K562 (cell line): ENCODE results near the gene BRAP. TPM values are rescaled to one million over a fixed set of nuclear protein-coding genes. Genes with fewer than 3 reads are reported as not detected.

Experiments
- FOXM1 ChIP-seq, 2 experiments: fragments of 450-650 bp in 1 of 2; sonication (generic) in 1 of 2; formaldehyde crosslinking in 1 of 2; IDR thresholded peaks; 2 replicates each; pipeline versions ENCODE4 v1.6.1 to v1.9.0; 2017 to 2022; ENCODE audit warnings: low read depth in 2 of 2, mild to moderate bottlenecking in 2 of 2, missing genetic modification reagents in 1 of 2, moderate library complexity in 1 of 2
- FOXP1 ChIP-seq: sonication (generic); formaldehyde crosslinking; IDR thresholded peaks from 2 replicates; pipeline ENCODE4 v1.8.0; 2022; ENCODE audit warnings: mild to moderate bottlenecking, missing genetic modification reagents
- GATAD2A ChIP-seq: fragments of 450-650 bp; IDR thresholded peaks from 2 replicates; pipeline ENCODE4 v1.6.1; 2017
- HMGXB4 ChIP-seq: sonication (generic); formaldehyde crosslinking; IDR thresholded peaks from 2 replicates; pipeline ENCODE4 v1.8.1; 2023; ENCODE audit warnings: mild to moderate bottlenecking, missing genetic modification reagents
- JUNB ChIP-seq: fragments of 450-650 bp; formaldehyde crosslinking; conservative IDR thresholded peaks from 2 replicates; pipeline ENCODE4 v1.4.0; 2020; ENCODE audit warnings: mild to moderate bottlenecking
- MECOM ChIP-seq: fragments of 250-450 bp; sonication (Bioruptor Pico); IDR thresholded peaks from 2 replicates; pipeline ENCODE4 v1.8.0; 2022; ENCODE audit warnings: inconsistent platforms
- NR2F6 ChIP-seq: fragments of 450-650 bp; formaldehyde crosslinking; IDR thresholded peaks from 2 replicates; pipeline ENCODE4 v1.4.0; 2020; ENCODE audit warnings: mild to moderate bottlenecking
- PATZ1 ChIP-seq: fragments of 250-450 bp; sonication (Bioruptor Pico); IDR thresholded peaks from 2 replicates; pipeline ENCODE4 v1.5.0; 2020; ENCODE audit warnings: mild to moderate bottlenecking, borderline replicate concordance
- RB1 ChIP-seq: fragments of 450-650 bp; IDR thresholded peaks from 2 replicates; pipeline ENCODE4 v1.6.1; 2017; ENCODE audit warnings: low read depth, mild to moderate bottlenecking
- SMAD2 ChIP-seq: fragments of 150-350 bp; IDR thresholded peaks from 2 replicates; pipeline ENCODE4 v1.6.1; 2014; ENCODE audit warnings: low read depth, mild to moderate bottlenecking, low read length
- SMARCE1 ChIP-seq: fragments of 450-650 bp; IDR thresholded peaks from 2 replicates; pipeline ENCODE4 v1.7.1; 2016; ENCODE audit warnings: mild to moderate bottlenecking
- YBX1 ChIP-seq: fragments of 450-650 bp; IDR thresholded peaks from 2 replicates; pipeline ENCODE4 v1.7.1; 2016; ENCODE audit warnings: mild to moderate bottlenecking
- ZBTB33 ChIP-seq: sonication (generic); formaldehyde crosslinking; IDR thresholded peaks from 2 replicates; pipeline ENCODE4 v1.8.1; 2023; ENCODE audit warnings: mild to moderate bottlenecking, missing genetic modification reagents
- ZBTB34 ChIP-seq: fragments of 250-450 bp; sonication (Bioruptor Pico); IDR thresholded peaks from 2 replicates; pipeline ENCODE4 v1.8.0; 2021; ENCODE audit warnings: mild to moderate bottlenecking, moderate library complexity
- ZNF277 ChIP-seq: fragments of 250-450 bp; sonication (Bioruptor Pico); IDR thresholded peaks from 2 replicates; pipeline ENCODE4 v1.8.0; 2022; ENCODE audit warnings: inconsistent platforms, mild to moderate bottlenecking, moderate library complexity, borderline replicate concordance
- ZNF395 ChIP-seq: fragments of 200-800 bp; sonication (Bioruptor generic); IDR thresholded peaks from 2 replicates; pipeline ENCODE4 v1.6.1; 2017; ENCODE audit warnings: missing genetic modification characterization, missing compliant biosample characterization
- polyA plus RNA-seq, 8 experiments: library from polyadenylated mRNA; depleted of rRNA in 4 of 8; stranded (reverse) in 5 of 8; unstranded in 3 of 8; fragments of >200 nt; fragmentation: Nextera tagmentation in 2 of 8; fragmentation: Illumina TruSeq in 1 of 8; extraction: Ambion mirVana in 2 of 8; extraction: Trizol in 1 of 8; gene quantifications; 2 replicates each; pipeline versions ENCODE4 v1.2.1 to v1.2.3, GENCODE V29; 2011 to 2014; ENCODE audit warnings: inconsistent platforms in 1 of 8, missing spikeins in 1 of 8
- total RNA-seq, 7 experiments: library from RNA; depleted of rRNA in 6 of 7; stranded (reverse); fragments of >200 nt in 6 of 7; fragmentation: Illumina TruSeq in 2 of 7; extraction: Trizol in 2 of 7; gene quantifications; 2 replicates each; pipeline versions ENCODE4 v1.2.1 to v1.2.3, GENCODE V29; 2011 to 2021; ENCODE audit warnings: low replicate concordance in 1 of 7

The BRAP gene
- total and polyA plus RNA-seq, 9 of the 15 experiments (the other 6 are each of a cell fraction or from before 2014, with no cell fraction given) = 2.2 to 32.6 (median 27.5) TPM

- no peak for TF ChIP-seq FOXM1 (IDR thresholded peaks at IDR 0.05; ENCODE audit: low read depth)
- no peak for TF ChIP-seq FOXM1 (CRISPR knock-in tag; IDR thresholded peaks at IDR 0.05; ENCODE audit: low read depth)
- TF ChIP-seq MECOM (CRISPR knock-in tag) = no peak
- no peak for TF ChIP-seq SMAD2
- peak; percentile 8; the same call in 1 of the 2 replicates for TF ChIP-seq FOXP1 (CRISPR knock-in tag)
- TF ChIP-seq GATAD2A = no peak
- peak; percentile 14; the same call in 1 of the 2 replicates for TF ChIP-seq RB1
- 0 out of 2 replicates have a peak, but pooled peaks have one; percentile 94 for TF ChIP-seq ZNF395
- TF ChIP-seq HMGXB4 (CRISPR knock-in tag) = no peak; the same call in 1 of the 2 replicates
- no peak for TF ChIP-seq JUNB (CRISPR knock-in tag)
- TF ChIP-seq ZBTB33 = no peak
- TF ChIP-seq ZBTB34 (CRISPR knock-in tag) = no peak
- TF ChIP-seq SMARCE1 = no peak
- TF ChIP-seq YBX1 = no peak
- no peak; the same call in 1 of the 2 replicates for TF ChIP-seq NR2F6
- TF ChIP-seq ZNF277 (CRISPR knock-in tag) = no peak
- TF ChIP-seq PATZ1 (CRISPR knock-in tag) = no peak
Observed at GRCh38 chr12:111598637-111599452, 86.9 kb downstream of the BRAP start, which contains the start of gene ATXN2 (continued).
